Stimulated activated CD8-positive, alpha-beta memory T cell treated with anti-CD3 and anti-CD28 coated beads, Interleukin-15, amount 100 ng/mL, for 4 hours (primary cell): ENCODE data around the gene BMP7.

Experiments
- DNase-seq, 2 donors: peaks; one replicate each; pipeline ENCODE4 v3.0.0-alpha.2; 2020; ENCODE audit warnings: low read depth in 2 of 2

The BMP7 gene

DNA sequence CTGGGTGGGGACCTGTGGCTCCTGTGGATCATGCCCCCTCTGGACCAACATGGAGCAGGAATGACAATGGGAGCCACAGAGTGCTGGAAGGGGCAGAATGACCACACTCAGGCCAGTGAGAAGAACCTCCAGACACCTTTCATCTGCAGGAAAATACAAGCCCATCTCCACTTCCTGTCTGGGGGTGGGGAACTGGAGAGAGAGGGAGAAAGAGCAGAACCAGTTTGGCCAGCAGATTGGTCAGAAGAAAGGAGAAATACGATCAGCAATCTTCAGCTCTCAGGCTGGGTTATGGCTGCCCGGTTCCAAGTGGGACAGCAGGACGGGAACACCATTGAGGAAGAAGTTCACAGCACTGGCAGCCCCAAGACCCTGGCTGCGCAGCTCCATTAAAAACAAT lies 37.0 kb downstream of the BMP7 start:
- no peak for DNase-seq

GRCh38 chr20:57225830-57226229 lies 40.6 kb downstream of the BMP7 start:
- no peak for DNase-seq

GRCh38 chr20:57225197-57225733 lies 41.2 kb downstream of the BMP7 start:
- no peak for DNase-seq

DNA sequence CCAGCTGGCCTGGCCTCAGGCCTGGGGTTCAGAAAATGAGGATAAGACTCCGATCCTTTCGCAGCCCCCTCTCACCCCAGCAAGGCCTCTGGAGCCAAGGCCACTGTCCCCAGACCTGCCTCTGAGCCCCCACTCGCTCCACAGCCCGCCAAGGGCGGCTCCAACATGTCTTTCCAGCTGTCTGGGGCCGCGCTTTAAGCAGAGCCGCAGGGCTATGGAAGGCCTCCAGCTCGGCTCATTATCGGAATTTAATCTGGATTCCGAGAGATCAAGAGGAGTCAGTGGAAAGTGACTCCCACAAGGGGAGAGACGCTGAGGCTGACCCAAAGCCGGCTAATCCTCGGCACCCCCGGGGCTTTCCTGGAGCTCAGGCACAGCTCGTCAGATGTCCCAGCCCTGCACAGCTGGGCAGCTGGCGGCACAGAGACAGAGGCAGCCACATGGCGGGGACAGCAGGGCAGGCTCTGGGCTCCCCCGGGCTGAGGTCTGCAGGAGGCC lies 41.8 kb downstream of the BMP7 start:
- no peak for DNase-seq

GRCh38 chr20:57223648-57224489 lies 42.6 kb downstream of the BMP7 start:
- DNase-seq, result no peak

DNA sequence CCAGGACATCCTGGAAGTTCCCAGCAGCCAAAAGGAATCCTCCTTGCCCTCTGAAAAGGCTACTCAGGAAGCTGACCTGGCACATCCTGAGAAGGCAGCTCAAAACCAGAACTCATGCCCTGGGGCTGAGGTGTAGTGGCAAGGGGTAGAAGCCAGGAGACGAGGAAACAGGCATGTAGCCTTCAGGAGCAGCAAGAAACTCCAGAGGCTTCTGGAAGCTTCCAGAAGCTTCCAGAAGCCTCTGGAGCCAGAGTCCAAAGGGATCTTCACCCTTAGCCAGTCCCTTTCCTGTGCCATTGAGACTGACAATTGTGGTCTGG lies 43.9 kb downstream of the BMP7 start:
- no peak for DNase-seq

DNA sequence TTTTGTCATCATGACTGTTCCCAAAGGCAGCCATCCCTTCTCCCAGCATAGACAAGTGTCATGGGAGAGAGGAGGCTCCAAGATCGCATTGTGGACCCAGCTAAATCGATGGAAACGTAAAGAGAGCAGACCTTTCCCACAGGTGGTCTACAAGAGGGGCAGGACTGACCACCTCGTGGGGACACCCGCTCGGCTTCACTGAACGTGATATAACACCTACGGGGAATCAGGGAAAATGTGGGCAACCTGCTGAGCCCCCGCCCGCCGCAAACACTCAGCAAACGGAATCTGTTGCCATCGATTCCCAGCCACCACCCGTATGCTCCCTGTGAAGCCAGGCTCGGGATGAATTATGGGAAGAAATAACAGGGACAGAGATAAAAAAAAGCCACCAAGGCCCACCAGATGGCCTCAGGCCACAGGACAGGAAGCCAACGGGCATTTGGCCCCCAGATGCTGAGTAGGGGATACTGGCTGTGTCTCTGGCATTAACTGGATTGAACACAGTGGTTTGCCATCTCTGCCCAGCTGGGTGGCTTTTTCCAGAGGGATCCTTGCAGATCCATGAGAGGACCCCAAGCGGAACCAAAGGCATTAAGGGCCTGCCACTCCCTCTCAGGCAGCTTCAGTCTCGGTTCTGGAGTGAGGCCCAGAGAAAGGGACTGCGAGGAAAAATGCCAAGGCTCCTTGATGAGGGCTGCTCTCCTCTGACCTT lies 44.4 kb downstream of the BMP7 start:
- no peak for DNase-seq

- no peak for DNase-seq
Measured at GRCh38 chr20:57220337-57221145, 45.9 kb downstream of the BMP7 start.

GRCh38 chr20:57219071-57219677 lies 47.3 kb downstream of the BMP7 start:
- DNase-seq, result no peak

DNA sequence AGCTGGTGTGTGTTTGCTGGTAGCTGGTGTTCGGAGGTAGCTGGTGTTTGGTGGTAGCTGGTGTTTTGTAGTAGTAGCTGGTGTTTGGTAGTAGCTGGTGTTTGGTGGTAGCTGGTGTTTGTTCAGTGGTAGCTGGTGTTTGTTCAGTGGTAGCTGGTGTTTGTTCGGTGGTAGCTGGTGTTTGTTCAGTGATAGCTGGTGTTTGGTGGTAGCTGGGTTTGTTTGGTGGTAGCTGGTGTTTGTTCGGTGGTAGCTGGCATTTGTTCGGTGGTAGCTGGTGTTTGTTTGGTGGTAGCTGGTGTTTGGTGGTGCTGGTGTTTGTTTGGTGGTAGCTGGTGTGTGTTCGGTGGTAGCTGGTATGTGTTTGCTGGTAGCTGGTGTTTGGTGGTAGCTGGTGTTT lies 48.0 kb downstream of the BMP7 start:
- no peak for DNase-seq

DNA sequence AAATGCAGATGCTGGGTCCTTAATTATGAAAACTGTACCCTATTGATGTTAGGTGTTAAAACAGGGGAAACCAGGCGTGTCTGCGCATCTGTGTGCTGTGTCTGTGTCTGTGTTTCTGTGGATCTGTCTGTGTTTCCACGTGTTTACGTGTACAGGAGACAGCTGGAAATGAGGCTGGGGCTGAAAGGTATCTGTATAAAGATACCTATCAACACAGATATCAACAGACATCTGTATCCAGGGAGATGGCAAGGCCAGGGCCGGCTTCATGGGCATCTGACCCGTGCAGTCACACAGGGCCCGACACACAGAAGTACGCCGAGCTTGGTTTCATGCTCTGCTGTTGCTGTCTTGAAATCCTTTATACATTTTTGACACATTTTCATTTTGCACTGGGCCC lies 48.6 kb downstream of the BMP7 start:
- no peak for DNase-seq

GRCh38 chr20:57216669-57217068 lies 49.8 kb downstream of the BMP7 start:
- DNase-seq, result no peak

DNA sequence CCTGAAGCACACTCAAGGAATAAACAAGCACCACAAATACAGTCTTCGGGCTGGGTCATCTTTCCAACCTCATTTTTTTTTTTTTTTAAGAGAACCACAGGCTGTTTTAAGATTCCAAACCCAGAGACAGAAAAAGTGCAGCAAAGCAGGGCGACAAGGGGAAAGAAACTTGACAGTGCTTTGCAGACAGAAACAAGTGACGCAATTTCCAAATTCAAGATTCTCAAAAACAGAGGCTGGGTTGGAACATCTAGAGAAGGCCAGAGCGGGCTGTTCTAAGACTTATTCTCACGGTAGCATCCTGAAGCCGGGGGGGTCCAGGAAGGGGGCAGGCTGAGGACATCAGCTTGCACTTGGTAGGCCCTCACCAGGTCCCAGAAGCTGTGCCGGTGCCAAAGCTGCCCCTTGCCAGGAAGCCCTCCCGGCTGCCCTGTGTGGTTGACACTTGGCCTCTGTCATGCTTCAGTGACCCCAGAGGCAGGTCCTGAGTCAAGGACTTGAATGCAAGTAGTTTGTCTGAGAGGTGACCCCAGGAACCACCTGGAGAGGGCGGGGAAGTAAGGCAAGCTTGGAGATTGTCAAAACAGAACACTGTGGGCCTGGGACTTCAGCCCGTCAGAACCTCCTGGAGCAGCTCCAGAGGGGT lies 50.5 kb downstream of the BMP7 start:
- no peak for DNase-seq

DNA sequence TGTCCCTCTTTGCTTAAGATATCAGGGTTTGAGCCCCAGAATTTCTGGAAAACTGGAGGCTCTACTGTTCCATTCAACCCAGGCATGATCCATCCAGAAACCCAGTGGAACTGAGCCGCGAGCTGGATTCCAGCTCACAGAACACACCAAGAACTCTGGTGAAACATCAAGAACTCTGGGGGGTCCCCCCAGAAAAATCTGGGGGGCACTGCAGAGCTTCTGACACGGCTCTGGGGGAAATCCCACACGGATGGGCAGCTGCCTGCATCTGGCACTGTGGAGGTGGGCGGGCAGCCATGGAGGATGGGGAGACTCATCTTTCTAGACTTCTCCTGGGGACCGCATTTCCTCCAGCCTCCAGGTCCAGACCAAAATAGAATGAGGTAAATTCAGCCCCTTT lies 51.0 kb downstream of the BMP7 start:
- DNase-seq, result no peak

DNA sequence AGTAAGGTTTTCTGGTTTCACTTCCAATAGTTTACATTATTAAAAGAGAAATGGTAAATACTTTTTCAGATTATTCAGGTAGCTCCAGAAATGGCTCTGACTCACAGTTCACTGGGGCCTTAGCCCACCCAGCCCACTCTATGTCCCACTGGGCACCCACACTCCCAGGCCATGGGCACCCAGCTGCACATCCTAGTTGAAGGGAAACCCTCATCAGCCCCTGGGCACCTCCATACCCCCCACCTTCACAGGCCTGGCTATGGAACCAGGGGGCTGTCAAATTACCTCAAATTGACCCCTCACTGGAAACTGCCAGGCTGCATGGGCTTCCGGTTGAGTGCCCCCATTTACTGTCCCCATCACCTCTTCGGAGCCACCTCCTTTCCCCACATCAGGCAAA lies 51.5 kb downstream of the BMP7 start:
- DNase-seq, result no peak

DNA sequence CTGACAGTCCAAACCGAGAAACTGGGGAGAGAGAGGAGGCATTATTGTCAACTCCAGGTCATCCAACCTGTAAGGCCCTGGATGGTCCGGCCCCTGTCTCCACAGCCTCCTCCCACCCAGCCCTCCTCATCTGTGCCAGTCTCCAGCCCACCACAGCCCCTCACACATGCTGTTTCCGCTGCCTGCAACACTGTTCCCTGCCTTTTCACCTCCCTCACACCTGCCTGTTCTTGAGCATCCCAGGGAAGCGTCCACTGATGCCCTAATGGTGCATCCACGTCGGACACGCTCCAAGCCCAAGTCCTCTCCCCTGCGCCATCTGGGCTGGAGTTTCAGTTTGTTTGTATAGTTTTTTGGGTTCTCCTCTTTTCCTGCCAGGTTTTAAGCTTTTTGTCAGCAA lies 52.0 kb downstream of the BMP7 start:
- no peak for DNase-seq

GRCh38 chr20:57213924-57214323 lies 52.5 kb downstream of the BMP7 start:
- DNase-seq, result no peak

- no peak for DNase-seq
Measured at GRCh38 chr20:57213291-57213690, 53.1 kb downstream of the BMP7 start.

DNA sequence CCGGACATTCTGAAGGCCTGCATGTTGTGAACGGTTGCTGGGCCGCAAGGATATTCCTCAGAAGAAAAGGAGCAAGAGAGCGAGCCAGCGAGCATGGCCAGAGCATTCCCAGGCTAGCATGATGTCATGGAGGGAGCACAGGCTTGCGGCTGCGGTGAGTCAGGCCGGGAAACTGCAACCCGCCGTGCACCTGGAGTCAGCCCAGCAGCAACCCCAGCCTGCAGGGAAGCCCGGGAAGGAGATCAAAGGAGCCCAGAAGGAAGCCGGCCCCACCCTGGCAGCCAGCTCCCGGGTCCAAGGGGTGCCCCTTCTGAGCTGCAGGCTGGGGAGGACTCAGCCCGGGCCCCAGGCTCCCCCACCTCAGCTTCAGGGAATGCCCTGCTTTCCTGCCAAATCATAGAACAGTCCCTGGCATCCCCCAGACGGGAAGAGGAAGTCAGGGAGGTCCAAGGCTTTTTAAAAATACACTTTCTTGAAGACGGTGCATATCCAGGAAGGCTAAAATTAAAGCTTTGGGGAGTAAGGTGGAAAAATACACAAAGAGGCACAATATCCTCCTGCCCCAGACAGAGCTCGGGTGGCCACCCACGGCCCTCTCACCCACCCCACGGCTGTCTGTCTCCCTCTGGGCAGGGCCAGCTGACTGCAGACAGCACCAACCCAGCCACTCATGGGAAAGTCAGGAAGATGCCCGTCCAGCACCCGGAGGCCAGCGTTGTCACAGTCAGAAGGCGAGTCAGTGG lies 53.7 kb downstream of the BMP7 start:
- DNase-seq, result no peak

DNA sequence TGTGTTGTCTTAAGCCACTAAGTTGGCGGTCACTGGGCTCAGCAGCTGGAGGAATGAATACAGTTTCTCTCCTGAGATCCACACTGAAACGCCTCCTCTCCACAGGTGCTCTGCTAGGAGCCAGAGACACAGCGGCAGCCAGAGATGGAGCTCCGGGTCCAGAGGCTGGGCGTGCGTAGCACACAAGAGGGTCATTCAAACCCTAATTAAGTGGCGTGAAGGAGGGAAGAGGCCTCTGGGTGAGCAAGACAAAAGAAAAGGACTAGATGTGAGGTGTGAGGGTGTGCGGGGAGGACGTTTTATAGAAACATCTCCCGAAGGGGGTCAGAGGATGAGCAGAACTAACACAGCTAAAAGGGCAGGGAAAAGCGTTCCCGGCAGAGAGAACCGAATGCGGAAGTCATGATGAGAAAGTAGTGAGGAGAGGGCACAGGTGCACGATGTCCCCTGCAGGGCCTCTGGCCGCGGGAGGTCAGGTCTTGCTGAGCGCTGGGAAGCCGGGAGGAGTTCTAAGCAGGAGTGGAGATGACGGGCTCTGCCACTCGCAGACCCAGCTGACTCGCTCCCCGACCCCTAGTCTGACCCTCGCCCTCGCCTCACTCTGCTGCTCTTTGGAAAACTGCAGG lies 54.4 kb downstream of the BMP7 start:
- no peak for DNase-seq
